DMS153 (cell line): ENCODE measurements around the gene DIRAS1.

Experiments
- DNase-seq: peaks from one replicate; lab custom pipeline; 2025; lab: John Stamatoyannopoulos, UW

DIRAS1 gene

GRCh38 chr19:2720777-2721569, at the start of gene DIRAS1:
DIRAS1 (minus strand) TSS chr19:2721372; CDS start chr19:2717806, 3,566 bp downstream.
- DNase-seq = no peak

- no peak for DNase-seq
Observed at GRCh38 chr19:2770055-2771013, 49.2 kb upstream of the DIRAS1 start.

DNA sequence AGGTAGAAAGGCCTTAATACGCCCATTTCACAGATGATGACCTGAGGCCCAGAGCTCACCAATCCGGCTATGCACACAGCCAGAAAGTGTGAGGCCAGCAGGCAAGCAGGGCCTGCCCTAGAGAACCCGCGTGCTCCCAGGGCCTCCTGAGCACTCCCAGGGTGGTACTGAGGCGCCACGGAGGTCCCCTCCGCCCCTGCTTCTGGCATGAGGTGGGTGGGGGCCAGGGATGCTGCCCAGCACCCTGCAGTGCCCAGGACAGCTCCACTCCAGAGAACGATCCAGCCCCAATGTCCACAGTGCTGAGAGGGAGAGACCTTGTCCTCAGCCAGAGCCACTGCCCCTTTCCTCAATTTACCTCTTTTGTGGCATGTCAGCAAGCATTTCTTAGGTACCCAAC, 48.0 kb upstream of the DIRAS1 start:
- no peak for DNase-seq

- DNase-seq = no peak
Observed at GRCh38 chr19:2768365-2769132, 47.4 kb upstream of the DIRAS1 start.

DNA sequence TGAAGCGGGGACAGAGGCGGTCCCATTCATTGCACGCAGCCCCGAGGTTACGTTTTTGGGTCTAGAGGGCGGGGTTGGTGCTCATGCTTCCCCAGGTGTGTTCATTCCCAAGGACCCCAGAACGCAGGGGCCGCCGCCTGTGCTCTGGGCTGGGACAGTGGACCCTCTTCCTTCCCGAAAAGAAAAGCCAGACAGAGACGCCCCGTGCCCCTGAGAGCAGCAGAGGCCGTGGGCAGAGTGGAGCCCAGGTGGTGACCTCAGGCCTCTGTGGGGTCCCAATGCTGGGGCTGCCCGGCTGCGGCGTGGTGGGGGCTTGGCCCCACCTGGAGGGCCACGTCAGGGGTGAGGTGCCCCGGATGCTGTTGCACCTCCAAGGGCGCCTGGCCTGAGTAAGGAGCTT, 46.5 kb upstream of the DIRAS1 start:
- DNase-seq = no peak

DNA sequence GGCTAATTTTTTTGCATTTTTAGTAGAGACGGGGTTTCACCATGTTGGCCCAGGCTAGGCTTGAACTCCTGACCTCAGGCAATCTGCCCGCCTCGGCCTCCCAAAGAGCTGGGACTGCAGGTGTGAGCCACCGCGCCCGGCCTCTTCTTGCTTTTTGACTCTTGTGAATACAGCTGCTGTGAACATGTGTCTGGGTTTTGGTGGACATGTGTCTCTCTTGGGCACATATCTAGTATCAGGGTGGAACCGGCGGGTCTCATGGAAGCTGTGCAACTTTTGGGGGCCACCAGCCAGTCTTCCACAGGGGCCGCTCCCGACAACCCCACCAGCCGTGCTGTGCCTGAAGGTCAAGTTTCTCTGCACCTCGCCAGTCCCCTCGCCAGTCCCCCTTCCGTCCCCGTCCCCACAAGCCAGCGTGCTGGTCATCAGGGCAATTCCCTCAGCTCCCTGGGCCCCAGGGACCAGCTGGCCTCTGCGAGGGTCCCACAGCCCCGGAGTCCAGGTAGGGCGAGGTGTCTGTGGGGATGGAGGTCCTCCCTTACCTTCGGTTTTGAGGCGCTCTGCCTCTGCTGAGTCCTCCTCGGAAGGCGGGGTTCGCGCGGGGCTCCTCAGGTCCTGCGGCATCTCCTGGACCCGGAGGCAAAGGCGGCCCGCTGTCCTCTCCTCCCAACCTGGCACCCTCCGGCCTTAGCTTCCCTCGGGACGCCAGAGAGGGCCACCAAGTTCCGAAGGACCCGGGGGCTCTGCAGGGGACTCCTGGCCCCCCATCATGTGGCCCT, 45.6 kb upstream of the DIRAS1 start:
- no peak for DNase-seq

DNA sequence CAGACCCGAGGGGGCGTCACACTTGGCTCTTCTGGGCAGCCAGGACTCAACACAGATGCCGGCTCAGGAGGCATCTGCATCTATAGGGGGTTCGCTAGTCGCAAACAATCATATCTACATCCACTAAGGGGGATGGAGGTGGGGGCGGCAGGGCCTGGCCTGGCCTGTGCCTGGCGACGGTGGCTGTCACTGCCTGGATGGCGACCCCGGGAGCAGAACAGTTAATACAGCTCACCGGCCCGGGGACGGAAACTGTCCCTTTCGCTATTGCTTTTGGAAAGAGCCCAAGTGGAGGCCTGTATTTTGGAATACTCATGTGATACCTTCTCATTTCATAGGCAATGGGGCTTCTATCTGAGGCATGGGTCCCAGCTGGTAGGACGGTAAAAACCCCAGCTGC, 44.2 kb upstream of the DIRAS1 start:
- no peak for DNase-seq

GRCh38 chr19:2764945-2765344, 43.8 kb upstream of the DIRAS1 start:
- DNase-seq = no peak

DNA sequence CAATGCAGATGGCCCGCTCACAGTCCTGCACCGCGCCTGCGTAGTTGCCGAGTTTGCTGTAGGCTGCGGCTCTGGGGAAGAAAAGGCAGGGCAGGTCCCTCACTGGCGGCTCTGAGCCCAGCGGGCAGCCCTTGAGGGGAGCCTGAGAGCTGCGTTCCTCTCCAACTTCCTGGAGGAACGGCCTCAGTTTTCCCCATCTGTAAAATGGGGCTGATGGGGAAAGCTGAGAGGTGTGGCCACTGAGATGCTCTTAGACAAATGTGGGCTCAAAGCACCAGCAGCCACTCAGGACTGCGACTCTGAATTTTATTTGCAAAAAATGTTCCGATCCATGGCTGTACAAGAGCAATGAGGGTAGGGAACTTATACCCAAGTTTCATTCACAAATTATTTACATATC, 42.5 kb upstream of the DIRAS1 start:
- no peak for DNase-seq

GRCh38 chr19:2762783-2763496, 41.8 kb upstream of the DIRAS1 start:
- DNase-seq = no peak

DNA sequence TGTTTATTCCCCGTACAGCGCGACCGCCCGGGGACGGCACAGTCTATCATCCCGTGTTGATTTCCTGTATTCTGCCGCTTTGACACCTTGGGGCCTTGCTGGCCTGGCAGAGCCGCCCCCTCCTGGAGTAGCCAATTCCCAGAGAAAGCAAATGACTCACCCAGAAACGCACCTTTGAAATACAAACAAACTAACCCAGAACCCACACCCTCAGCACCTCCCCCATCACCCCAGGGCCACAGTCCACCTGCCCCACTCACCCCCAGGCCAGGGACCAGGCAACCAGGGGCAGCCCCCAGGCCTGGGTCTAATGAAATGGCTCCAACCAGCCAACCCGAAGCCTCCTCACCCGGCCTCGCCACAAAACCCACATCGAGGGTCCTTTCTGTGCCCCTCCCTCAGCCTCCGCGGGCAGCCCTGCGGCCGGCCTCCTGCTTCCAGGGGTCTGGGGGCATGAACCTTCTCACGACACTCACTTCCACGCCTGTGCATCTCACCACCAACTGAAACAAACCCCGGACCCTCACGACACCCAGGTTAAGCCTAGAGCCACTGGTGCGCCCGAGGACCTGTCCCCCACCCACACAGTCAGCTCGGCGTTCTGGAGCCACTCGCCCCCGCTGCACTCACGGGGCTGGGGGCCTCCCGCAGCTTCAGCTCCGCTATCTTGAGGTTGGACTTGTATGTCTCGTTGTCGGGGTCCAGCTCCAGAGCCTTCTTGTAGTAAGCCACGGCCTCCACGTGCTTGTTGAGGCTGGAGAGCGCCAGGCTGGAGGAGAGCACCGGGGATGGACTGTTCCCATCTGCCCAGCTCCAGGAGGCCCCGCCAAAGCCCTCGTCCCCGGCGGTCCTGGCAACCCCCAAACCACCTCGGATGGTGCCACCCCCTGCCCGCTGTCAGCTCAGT, 41.0 kb upstream of the DIRAS1 start:
- no peak for DNase-seq

GRCh38 chr19:2761309-2761677, 40.1 kb upstream of the DIRAS1 start:
- DNase-seq = no peak

DNA sequence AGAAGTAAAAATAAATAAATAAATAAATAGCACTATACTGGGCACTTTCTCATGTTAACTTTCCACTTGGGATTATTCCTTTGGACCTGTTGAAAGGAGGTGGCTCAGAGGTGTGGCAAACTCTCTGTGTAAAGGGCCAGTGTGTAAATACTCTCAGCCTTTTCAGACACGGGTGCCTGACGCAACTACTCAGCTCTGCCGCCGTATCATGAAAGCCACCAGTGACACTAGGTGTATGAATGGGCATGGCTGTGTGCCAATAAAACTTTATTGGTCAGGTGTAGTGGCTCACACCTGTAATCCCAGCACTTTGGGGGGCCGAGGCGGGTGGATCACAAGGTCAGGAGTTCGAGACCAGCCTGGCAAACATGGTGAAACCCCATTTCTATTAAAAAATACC, 38.8 kb upstream of the DIRAS1 start:
- no peak for DNase-seq

DNA sequence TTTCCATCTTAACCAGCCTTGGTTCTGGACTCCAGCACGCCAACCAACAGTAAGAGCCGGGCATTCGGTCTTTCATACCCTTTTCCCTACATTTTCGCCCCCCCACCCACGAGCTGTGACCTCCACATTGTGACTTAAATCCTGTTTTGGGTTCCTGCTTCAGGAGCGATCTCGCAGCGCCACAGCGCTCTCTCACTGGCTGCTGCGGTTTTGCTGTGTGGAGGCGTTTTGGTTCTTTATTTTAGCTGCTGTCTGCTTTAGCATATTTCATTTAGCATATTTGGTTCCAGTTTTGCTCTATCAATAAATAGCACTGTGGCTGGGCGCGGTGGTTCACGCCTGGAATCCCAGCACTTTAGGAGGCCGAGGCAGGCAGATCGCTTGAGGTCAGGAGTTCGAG, 38.2 kb upstream of the DIRAS1 start:
- no peak for DNase-seq

- no peak for DNase-seq
Observed at GRCh38 chr19:2758601-2759313, 37.6 kb upstream of the DIRAS1 start.

GRCh38 chr19:2756921-2757881, 36.0 kb upstream of the DIRAS1 start:
- no peak for DNase-seq

GRCh38 chr19:2756477-2756876, 35.3 kb upstream of the DIRAS1 start:
- no peak for DNase-seq

GRCh38 chr19:2755811-2756210, 34.6 kb upstream of the DIRAS1 start:
- no peak for DNase-seq
